GM23338 (cell line): ENCODE data around the gene IGSF9B. TPM values are rescaled to one million over a fixed set of nuclear protein-coding genes. Genes with fewer than 3 reads are reported as not detected.

Experiments
- ATAC-seq: fragments of 200-7000 bp; cut with Tn5 transposase; 3 replicates; pipeline ENCODE4 v1.9.1; 2020
- DNase-seq: peaks from one replicate; pipeline ENCODE4 v3.0.0-alpha.2; 2015; ENCODE audit warnings: low spot score
- H2AFZ ChIP-seq: fragments of 200-600 bp; sonication (generic); 2 replicates; pipeline ENCODE4 v1.8.0; 2016; ENCODE audit warnings: antibody characterized with exemption, mild to moderate bottlenecking, moderate library complexity
- H3F3A ChIP-seq: fragments of 200-600 bp; sonication (generic); replicated peaks from 2 replicates; pipeline ENCODE4 v1.8.0; 2017; ENCODE audit warnings: antibody characterized with exemption, mixed run types, low read depth
- H3K27ac ChIP-seq: fragments of 200-600 bp; sonication (generic); 2 replicates; pipeline ENCODE4 v1.6.1; 2016; ENCODE audit warnings: low read depth
- H3K27me3 ChIP-seq: fragments of 200-600 bp; sonication (generic); 2 replicates; pipeline ENCODE4 v1.8.0; 2016; ENCODE audit warnings: mild to moderate bottlenecking, mixed run types, moderate library complexity; ENCODE audit not compliant: insufficient read depth
- H3K36me3 ChIP-seq: fragments of 200-600 bp; sonication (generic); 2 replicates; pipeline ENCODE4 v1.8.0; 2016; ENCODE audit warnings: mild to moderate bottlenecking; ENCODE audit not compliant: insufficient read depth
- H3K4me1 ChIP-seq: fragments of 200-600 bp; sonication (generic); 2 replicates; pipeline ENCODE4 v1.8.0; 2016; ENCODE audit warnings: mild to moderate bottlenecking, moderate library complexity; ENCODE audit not compliant: insufficient read depth
- H3K4me2 ChIP-seq: fragments of 200-600 bp; sonication (generic); 2 replicates; pipeline ENCODE4 v1.7.1; 2017; ENCODE audit warnings: mixed run types
- H3K4me3 ChIP-seq: fragments of 200-600 bp; sonication (generic); 2 replicates; pipeline ENCODE4 v1.6.1; 2016; ENCODE audit warnings: mixed run types
- H3K79me2 ChIP-seq: fragments of 200-600 bp; sonication (generic); replicated peaks from 2 replicates; pipeline ENCODE4 v1.8.0; 2017; ENCODE audit warnings: mild to moderate bottlenecking; ENCODE audit not compliant: insufficient read depth
- H3K9me2 ChIP-seq: fragments of 200-600 bp; sonication (generic); 2 replicates; pipeline ENCODE4 v1.8.0; 2017; ENCODE audit not compliant: insufficient read depth
- H4K20me1 ChIP-seq: fragments of 200-600 bp; sonication (generic); replicated peaks from 2 replicates; pipeline ENCODE4 v1.8.0; 2017; ENCODE audit warnings: mild to moderate bottlenecking; ENCODE audit not compliant: insufficient read depth
- H3K27ac Mint-ChIP-seq: 2 replicates; pipeline ENCODE4 v1.8.0; 2020; ENCODE audit warnings: inconsistent platforms, mild to moderate bottlenecking, moderate library complexity, mixed read lengths
- H3K27me3 Mint-ChIP-seq: 3 replicates; pipeline ENCODE4 v1.8.0; 2022; ENCODE audit warnings: low read depth, mild to moderate bottlenecking, moderate library complexity, mixed read lengths, inconsistent platforms; ENCODE audit not compliant: insufficient read depth, poor library complexity
- H3K36me3 Mint-ChIP-seq: 3 replicates; pipeline ENCODE4 v1.8.0; 2021; ENCODE audit warnings: low read depth, mild to moderate bottlenecking, inconsistent platforms, moderate library complexity, mixed read lengths
- H3K4me1 Mint-ChIP-seq: 3 replicates; pipeline ENCODE4 v1.8.0; 2020; ENCODE audit warnings: mild to moderate bottlenecking, inconsistent platforms, mixed read lengths
- H3K4me3 Mint-ChIP-seq: 3 replicates; pipeline ENCODE4 v1.8.0; 2021; ENCODE audit warnings: moderate library complexity, mild to moderate bottlenecking, inconsistent platforms, mixed read lengths
- H3K9me3 Mint-ChIP-seq: 3 replicates; pipeline ENCODE4 v1.8.0; 2020; ENCODE audit warnings: moderate library complexity, mild to moderate bottlenecking, inconsistent platforms, mixed read lengths
- CREB1 ChIP-seq: fragments of 250-450 bp; sonication (Bioruptor Pico); IDR thresholded peaks from 2 replicates; pipeline ENCODE4 v1.5.0; 2020; ENCODE audit warnings: low read depth, mild to moderate bottlenecking, moderate library complexity
- EZH2 ChIP-seq: fragments of 200-600 bp; sonication (generic); IDR thresholded peaks from one replicate; pipeline ENCODE4 v1.8.0; 2017; ENCODE audit warnings: antibody characterized with exemption, mild to moderate bottlenecking, low read depth; ENCODE audit not compliant: unreplicated experiment
- EZH2phosphoT487 ChIP-seq: fragments of 200-600 bp; sonication (generic); IDR thresholded peaks from one replicate; pipeline ENCODE4 v1.8.1; 2018; ENCODE audit warnings: antibody characterized with exemption; ENCODE audit not compliant: unreplicated experiment
- JUNB ChIP-seq: IDR thresholded peaks from one replicate; pipeline ENCODE4 v1.6.1; 2016; ENCODE audit warnings: antibody characterized with exemption; ENCODE audit not compliant: unreplicated experiment
- NANOG ChIP-seq: IDR thresholded peaks from 2 replicates; pipeline ENCODE4 v1.6.1; 2016; ENCODE audit warnings: antibody characterized with exemption, borderline replicate concordance
- POLR2AphosphoS5 ChIP-seq: IDR thresholded peaks from 2 replicates; pipeline ENCODE4 v1.6.1; 2016; ENCODE audit warnings: antibody characterized with exemption, low read depth
- STAT1 ChIP-seq: IDR thresholded peaks from one replicate; pipeline ENCODE4 v1.6.1; 2016; ENCODE audit warnings: antibody characterized with exemption; ENCODE audit not compliant: unreplicated experiment
- ZNF114 ChIP-seq: fragments of 250-450 bp; sonication (Bioruptor Pico); IDR thresholded peaks from 2 replicates; pipeline ENCODE4 v1.5.0; 2020; ENCODE audit warnings: mild to moderate bottlenecking, moderate library complexity
- ZNF331 ChIP-seq: fragments of 250-450 bp; sonication (Bioruptor Pico); IDR thresholded peaks from 2 replicates; pipeline ENCODE4 v1.5.0; 2020; ENCODE audit warnings: low read depth, mild to moderate bottlenecking, moderate library complexity
- polyA plus RNA-seq: library from polyadenylated mRNA; unstranded; fragments of >200 nt; fragmentation: Nextera tagmentation; extraction: Ambion mirVana; gene quantifications from 2 replicates; pipeline ENCODE4 v1.2.1, GENCODE V29; 2016
- total RNA-seq: library from RNA; depleted of rRNA; stranded (reverse); fragments of >200 nt; shearing (Covaris generic); gene quantifications from 2 replicates; pipeline ENCODE4 v1.2.3, GENCODE V29; 2014
- TF ChIP-seq, protein P1 (sequence below): IDR thresholded peaks from 2 replicates; pipeline ENCODE4 v1.6.1; 2016; ENCODE audit warnings: antibody characterized with exemption
- TF ChIP-seq, protein P2 (sequence below): IDR thresholded peaks from one replicate; pipeline ENCODE4 v1.6.1; 2018; ENCODE audit warnings: antibody characterized with exemption; ENCODE audit not compliant: unreplicated experiment
- TF ChIP-seq, protein P3 (sequence below): fragments of 250-450 bp; sonication (Bioruptor Pico); IDR thresholded peaks from 2 replicates; pipeline ENCODE4 v1.5.0; 2020; ENCODE audit warnings: mild to moderate bottlenecking, moderate library complexity
- TF ChIP-seq, protein P4 (sequence below), 2 experiments: fragments of 200-600 bp in 1 of 2; sonication (generic) in 1 of 2; conservative IDR thresholded peaks; 2 replicates each; pipeline versions ENCODE4 v1.5.1 to v1.6.1; 2016 to 2017; ENCODE audit warnings: antibody characterized with exemption in 2 of 2, low read depth in 2 of 2, mild to moderate bottlenecking in 2 of 2, moderate library complexity in 1 of 2

IGSF9B gene
- total and polyA plus RNA-seq, 2 experiments from 2014 or later: 8.7 to 51.2 TPM

DNA sequence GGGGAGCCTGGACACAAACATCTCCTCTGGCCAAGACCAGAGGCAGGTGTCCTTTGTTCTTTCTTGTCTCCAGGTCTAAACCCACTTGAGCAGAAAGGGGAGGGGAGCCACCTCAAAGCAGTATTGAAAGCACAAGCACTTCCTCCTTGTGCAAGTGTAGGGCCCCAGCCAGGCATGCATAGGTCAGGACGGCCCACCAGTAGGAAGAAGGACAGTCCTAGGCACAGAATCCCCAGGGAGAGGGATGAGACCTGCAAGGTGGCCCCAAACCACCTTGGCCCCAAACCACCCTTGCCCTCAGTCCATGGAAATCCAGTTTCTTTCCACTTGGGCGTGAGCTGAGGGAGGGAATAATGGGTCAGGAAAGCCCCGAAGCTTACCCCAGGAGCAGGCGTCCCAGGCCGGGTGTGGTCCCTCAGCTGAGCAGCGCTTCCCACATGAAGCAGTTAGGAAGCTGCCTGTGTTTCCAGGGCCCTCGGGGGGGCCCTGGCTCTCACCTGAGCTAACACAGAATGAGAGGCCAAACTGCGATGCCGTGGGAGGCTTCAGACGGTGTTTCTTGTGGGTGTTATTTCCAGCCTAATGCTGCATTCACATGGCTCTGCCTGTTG, 20.4 kb upstream of the IGSF9B start:
- H3K79me2 ChIP-seq: no peaks in the 10 kb centered on the region
- Mint-ChIP-seq H3K27ac (no peak overlapping the region), H3K4me1 (no peaks in the 10 kb centered on the region), H3K27me3 (peaks cover 5% of the 10 kb centered on the region), H3K4me3 (no peak overlapping the region), H3K9me3 (no peaks in the 10 kb centered on the region), H3K36me3 (no peaks in the 10 kb centered on the region)
- DNase-seq: no peak
- no peaks in the 10 kb centered on the region for H3K36me3 ChIP-seq
- H3K4me1 ChIP-seq: no peaks in the 10 kb centered on the region
- H3K4me3 ChIP-seq: no peak overlapping the region
- H3K4me2 ChIP-seq: no peak overlapping the region
- TF ChIP-seq, protein P1, sequence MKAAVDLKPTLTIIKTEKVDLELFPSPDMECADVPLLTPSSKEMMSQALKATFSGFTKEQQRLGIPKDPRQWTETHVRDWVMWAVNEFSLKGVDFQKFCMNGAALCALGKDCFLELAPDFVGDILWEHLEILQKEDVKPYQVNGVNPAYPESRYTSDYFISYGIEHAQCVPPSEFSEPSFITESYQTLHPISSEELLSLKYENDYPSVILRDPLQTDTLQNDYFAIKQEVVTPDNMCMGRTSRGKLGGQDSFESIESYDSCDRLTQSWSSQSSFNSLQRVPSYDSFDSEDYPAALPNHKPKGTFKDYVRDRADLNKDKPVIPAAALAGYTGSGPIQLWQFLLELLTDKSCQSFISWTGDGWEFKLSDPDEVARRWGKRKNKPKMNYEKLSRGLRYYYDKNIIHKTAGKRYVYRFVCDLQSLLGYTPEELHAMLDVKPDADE: no peak
- TF ChIP-seq NANOG: no peak
- TF ChIP-seq JUNB: no peak
- TF ChIP-seq, protein P2, sequence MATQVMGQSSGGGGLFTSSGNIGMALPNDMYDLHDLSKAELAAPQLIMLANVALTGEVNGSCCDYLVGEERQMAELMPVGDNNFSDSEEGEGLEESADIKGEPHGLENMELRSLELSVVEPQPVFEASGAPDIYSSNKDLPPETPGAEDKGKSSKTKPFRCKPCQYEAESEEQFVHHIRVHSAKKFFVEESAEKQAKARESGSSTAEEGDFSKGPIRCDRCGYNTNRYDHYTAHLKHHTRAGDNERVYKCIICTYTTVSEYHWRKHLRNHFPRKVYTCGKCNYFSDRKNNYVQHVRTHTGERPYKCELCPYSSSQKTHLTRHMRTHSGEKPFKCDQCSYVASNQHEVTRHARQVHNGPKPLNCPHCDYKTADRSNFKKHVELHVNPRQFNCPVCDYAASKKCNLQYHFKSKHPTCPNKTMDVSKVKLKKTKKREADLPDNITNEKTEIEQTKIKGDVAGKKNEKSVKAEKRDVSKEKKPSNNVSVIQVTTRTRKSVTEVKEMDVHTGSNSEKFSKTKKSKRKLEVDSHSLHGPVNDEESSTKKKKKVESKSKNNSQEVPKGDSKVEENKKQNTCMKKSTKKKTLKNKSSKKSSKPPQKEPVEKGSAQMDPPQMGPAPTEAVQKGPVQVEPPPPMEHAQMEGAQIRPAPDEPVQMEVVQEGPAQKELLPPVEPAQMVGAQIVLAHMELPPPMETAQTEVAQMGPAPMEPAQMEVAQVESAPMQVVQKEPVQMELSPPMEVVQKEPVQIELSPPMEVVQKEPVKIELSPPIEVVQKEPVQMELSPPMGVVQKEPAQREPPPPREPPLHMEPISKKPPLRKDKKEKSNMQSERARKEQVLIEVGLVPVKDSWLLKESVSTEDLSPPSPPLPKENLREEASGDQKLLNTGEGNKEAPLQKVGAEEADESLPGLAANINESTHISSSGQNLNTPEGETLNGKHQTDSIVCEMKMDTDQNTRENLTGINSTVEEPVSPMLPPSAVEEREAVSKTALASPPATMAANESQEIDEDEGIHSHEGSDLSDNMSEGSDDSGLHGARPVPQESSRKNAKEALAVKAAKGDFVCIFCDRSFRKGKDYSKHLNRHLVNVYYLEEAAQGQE: no peak
- TF ChIP-seq, protein P3, sequence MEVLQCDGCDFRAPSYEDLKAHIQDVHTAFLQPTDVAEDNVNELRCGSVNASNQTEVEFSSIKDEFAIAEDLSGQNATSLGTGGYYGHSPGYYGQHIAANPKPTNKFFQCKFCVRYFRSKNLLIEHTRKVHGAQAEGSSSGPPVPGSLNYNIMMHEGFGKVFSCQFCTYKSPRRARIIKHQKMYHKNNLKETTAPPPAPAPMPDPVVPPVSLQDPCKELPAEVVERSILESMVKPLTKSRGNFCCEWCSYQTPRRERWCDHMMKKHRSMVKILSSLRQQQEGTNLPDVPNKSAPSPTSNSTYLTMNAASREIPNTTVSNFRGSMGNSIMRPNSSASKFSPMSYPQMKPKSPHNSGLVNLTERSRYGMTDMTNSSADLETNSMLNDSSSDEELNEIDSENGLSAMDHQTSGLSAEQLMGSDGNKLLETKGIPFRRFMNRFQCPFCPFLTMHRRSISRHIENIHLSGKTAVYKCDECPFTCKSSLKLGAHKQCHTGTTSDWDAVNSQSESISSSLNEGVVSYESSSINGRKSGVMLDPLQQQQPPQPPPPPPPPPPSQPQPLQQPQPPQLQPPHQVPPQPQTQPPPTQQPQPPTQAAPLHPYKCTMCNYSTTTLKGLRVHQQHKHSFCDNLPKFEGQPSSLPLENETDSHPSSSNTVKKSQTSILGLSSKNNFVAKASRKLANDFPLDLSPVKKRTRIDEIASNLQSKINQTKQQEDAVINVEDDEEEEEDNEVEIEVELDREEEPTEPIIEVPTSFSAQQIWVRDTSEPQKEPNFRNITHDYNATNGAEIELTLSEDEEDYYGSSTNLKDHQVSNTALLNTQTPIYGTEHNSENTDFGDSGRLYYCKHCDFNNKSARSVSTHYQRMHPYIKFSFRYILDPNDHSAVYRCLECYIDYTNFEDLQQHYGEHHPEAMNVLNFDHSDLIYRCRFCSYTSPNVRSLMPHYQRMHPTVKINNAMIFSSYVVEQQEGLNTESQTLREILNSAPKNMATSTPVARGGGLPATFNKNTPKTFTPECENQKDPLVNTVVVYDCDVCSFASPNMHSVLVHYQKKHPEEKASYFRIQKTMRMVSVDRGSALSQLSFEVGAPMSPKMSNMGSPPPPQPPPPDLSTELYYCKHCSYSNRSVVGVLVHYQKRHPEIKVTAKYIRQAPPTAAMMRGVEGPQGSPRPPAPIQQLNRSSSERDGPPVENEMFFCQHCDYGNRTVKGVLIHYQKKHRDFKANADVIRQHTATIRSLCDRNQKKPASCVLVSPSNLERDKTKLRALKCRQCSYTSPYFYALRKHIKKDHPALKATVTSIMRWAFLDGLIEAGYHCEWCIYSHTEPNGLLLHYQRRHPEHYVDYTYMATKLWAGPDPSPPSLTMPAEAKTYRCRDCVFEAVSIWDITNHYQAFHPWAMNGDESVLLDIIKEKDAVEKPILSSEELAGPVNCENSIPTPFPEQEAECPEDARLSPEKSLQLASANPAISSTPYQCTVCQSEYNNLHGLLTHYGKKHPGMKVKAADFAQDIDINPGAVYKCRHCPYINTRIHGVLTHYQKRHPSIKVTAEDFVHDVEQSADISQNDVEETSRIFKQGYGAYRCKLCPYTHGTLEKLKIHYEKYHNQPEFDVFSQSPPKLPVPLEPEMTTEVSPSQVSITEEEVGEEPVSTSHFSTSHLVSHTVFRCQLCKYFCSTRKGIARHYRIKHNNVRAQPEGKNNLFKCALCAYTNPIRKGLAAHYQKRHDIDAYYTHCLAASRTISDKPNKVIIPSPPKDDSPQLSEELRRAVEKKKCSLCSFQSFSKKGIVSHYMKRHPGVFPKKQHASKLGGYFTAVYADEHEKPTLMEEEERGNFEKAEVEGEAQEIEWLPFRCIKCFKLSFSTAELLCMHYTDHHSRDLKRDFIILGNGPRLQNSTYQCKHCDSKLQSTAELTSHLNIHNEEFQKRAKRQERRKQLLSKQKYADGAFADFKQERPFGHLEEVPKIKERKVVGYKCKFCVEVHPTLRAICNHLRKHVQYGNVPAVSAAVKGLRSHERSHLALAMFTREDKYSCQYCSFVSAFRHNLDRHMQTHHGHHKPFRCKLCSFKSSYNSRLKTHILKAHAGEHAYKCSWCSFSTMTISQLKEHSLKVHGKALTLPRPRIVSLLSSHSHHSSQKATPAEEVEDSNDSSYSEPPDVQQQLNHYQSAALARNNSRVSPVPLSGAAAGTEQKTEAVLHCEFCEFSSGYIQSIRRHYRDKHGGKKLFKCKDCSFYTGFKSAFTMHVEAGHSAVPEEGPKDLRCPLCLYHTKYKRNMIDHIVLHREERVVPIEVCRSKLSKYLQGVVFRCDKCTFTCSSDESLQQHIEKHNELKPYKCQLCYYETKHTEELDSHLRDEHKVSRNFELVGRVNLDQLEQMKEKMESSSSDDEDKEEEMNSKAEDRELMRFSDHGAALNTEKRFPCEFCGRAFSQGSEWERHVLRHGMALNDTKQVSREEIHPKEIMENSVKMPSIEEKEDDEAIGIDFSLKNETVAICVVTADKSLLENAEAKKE (CRISPR knock-in tag): no peak
- no peak for TF ChIP-seq POLR2AphosphoS5
- no peak for TF ChIP-seq CREB1
- no peak for TF ChIP-seq ZNF331 (CRISPR knock-in tag)
- TF ChIP-seq, protein P4, sequence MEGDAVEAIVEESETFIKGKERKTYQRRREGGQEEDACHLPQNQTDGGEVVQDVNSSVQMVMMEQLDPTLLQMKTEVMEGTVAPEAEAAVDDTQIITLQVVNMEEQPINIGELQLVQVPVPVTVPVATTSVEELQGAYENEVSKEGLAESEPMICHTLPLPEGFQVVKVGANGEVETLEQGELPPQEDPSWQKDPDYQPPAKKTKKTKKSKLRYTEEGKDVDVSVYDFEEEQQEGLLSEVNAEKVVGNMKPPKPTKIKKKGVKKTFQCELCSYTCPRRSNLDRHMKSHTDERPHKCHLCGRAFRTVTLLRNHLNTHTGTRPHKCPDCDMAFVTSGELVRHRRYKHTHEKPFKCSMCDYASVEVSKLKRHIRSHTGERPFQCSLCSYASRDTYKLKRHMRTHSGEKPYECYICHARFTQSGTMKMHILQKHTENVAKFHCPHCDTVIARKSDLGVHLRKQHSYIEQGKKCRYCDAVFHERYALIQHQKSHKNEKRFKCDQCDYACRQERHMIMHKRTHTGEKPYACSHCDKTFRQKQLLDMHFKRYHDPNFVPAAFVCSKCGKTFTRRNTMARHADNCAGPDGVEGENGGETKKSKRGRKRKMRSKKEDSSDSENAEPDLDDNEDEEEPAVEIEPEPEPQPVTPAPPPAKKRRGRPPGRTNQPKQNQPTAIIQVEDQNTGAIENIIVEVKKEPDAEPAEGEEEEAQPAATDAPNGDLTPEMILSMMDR (conservative IDR thresholded peaks at IDR 0.05; ENCODE audit: low read depth in 2 of 2): no peak
- TF ChIP-seq ZNF114 (CRISPR knock-in tag): no peak
- no peak for TF ChIP-seq STAT1
- no peak for TF ChIP-seq EZH2
- TF ChIP-seq EZH2phosphoT487: no peak
- H3K27ac ChIP-seq: no peak overlapping the region
- no peaks in the 10 kb centered on the region for H3F3A ChIP-seq
- H2AFZ ChIP-seq: no peak overlapping the region
- no peak; the same call in 2 of the 3 replicates for ATAC-seq
- no peaks in the 10 kb centered on the region for H3K27me3 ChIP-seq
- H4K20me1 ChIP-seq: no peaks in the 10 kb centered on the region
- no peaks in the 10 kb centered on the region for H3K9me2 ChIP-seq
